NOMO-1 treated with DMSO at 0.1 percent for 48 hours (cell line): ENCODE data around the gene EGFL7.

Experiments used
- DNase-seq: peaks from one replicate; lab custom pipeline; 2025; ENCODE audit not compliant: unreplicated experiment; lab: John Stamatoyannopoulos, UW

EGFL7 gene

DNA sequence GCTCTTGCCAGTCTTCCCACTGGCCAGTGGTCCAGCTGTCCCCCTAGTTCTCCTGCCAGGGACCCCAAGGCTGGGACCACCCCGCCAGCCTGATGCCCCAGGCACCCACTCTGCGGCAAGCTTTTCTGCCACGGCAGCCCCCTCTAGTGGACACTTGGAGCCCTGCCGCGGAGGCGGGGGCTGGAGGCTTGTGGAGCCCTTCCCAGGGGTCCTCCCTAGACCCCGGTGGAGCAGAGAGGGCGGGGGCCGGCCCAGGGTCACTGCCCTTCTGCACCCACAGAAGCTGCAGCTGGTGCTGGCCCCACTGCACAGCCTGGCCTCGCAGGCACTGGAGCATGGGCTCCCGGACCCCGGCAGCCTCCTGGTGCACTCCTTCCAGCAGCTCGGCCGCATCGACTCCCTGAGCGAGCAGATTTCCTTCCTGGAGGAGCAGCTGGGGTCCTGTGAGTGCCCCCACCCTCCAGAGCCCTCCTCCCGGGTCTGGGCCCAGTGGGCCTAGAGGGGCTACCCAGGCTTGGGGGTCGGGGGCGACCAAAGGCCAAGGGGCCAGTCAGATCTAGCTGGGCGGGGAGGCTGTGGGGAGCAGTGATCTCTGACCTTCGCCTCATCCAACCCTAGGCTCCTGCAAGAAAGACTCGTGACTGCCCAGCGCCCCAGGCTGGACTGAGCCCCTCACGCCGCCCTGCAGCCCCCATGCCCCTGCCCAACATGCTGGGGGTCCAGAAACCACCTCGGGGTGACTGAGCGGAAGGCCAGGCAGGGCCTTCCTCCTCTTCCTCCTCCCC lies 9.1 kb downstream of the EGFL7 start:
- peak; percentile 33 for DNase-seq

DNA sequence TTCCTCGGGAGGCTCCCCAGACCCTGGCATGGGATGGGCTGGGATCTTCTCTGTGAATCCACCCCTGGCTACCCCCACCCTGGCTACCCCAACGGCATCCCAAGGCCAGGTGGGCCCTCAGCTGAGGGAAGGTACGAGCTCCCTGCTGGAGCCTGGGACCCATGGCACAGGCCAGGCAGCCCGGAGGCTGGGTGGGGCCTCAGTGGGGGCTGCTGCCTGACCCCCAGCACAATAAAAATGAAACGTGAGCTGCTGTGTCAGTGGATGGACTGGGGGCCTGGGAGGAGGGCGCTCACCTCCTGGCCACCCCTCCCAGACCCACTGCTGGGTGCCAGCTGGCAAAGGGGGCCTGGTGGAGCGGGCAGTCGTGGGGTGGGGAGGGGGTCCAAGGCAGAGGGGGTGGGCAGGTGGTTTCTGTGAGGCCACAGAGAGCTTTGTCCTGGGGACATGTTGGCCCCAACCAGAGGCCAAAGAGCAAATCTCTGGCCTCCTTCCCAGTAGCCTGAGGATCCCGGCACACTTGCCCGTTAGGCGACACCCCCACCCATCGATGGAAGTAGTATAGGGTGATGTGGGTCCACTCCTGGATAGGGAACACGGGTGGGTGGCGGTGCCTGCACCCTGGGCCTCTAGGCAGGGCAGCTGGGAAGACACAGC lies 9.8 kb downstream of the EGFL7 start:
- no peak for DNase-seq

DNA sequence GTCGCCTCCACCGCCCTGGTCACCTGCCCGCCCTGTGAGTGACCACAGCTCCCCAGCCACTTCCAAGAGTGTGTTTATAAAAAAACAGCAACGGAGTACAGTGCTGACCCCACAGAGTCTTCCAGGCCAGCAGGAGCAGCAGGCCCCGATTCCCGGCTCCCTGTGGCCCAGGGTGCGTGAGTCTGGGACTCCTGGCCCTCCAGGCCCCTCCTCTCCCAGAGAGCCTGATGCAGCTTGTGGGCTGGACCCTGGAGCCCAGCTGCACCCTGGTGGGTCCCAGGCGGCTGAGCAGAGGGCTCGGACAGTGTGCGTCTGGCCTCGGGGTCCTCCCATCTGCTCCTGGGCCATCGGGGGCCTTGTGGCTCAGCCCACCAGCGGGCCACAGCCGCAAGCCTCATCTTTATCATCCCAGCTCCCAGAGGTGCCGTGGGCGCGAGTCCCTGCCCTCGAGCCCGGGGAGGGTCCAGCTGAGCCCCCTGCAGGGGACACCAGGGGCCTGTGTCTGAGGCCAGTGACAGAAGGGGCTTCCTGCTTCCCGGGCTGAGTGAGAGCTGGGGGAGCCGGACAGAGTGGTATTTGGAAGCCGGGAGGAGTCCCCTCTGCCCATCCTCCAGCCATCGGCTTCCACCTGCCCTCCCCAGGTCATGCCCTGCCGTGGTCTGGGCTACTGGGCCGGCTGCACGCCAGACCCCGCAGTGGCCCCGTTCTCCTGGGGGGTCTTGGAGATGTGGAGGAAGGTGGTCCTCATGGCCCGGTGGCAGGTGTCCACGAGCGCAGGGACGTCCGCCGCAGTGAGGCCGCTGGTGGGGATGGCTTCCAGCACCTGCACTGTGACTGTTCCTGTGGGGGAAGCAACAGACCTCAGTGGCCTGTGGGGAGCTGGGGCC lies 10.6 kb downstream of the EGFL7 start:
- DNase-seq, result no peak

DNA sequence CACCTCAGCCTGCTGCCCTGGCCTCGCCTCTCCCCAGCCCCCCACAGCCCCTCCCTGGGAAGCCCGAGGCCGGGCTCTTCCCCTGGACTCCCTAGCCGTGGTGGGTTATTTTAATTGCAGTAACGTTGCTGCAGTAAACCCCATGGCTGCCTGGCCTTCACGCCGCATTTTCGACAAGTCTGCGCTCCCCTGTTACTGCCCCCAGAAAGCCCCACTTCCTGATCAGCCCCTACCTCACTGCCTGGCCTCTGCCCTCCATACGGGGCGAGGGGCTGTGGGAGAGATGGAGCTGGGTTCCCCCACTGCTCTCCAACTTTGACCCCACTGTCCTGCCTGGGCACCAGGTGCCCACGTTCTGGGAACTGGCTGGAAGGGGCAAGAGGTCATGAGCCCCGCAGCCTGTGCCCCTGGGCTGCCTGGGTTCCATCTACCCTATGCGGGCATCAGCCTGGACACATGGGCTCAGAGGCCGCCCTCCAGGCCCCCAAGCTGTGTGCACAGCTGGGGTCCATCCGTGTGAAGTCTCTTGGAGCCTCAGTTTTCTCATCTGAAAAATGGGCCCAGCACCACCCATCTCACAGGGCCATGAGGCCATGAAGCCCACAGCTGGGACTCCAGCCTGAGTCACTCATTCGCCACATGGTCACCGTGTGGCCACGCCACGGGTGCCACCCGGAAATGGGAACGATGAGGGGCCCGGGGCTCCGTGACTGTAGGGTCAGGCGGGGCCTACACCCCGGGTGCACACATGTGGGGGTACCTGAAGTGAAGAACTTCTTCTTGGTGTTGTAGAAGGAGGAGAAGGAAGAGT lies 11.5 kb downstream of the EGFL7 start:
- no peak for DNase-seq

GRCh38 chr9:136674786-136675349 lies 12.2 kb downstream of the EGFL7 start:
- no peak for DNase-seq

DNA sequence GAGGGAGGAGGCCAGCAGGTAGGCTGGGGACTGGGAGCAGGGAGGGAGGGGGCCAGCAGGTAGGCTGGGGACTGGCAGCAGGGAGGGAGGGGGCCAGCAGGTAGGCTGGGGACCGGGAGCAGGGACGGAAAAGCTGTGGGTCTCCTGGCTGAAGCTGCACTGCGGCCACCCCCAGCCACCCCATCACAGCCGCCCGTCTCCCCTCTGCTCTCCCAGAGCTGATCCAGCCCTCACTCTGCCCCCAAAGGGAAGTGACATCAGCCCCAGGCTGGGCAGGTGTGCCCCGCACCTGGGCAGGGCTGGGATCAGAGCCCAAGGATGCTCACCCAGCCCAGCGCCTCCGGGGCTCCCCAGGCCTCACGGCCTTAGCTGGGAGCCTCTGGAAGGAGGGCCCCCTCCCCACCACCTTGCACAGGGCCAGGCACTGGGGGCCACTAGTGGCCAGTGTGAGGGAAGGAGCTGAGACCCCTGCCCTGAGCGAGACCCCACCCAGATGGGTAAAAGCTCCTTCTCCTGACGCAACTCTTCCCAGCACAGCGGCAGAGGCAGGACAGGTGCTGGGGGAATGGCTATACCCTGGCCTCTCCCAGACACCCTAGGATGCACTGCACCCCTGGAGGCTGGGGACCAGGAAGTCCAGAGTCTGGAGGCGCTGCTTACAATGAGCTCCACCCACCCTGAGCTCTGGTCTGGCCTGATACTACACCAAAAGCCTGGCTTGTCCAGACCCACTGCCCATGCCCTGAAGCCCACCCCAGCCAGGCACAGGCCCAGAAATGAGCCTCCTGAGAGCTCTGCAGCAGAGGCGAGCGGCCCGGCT lies 13.0 kb downstream of the EGFL7 start:
- DNase-seq, result no peak

- DNase-seq, result no peak
These were observed 13.6 kb downstream of the EGFL7 start for GRCh38 chr9:136676297-136676794.

DNA sequence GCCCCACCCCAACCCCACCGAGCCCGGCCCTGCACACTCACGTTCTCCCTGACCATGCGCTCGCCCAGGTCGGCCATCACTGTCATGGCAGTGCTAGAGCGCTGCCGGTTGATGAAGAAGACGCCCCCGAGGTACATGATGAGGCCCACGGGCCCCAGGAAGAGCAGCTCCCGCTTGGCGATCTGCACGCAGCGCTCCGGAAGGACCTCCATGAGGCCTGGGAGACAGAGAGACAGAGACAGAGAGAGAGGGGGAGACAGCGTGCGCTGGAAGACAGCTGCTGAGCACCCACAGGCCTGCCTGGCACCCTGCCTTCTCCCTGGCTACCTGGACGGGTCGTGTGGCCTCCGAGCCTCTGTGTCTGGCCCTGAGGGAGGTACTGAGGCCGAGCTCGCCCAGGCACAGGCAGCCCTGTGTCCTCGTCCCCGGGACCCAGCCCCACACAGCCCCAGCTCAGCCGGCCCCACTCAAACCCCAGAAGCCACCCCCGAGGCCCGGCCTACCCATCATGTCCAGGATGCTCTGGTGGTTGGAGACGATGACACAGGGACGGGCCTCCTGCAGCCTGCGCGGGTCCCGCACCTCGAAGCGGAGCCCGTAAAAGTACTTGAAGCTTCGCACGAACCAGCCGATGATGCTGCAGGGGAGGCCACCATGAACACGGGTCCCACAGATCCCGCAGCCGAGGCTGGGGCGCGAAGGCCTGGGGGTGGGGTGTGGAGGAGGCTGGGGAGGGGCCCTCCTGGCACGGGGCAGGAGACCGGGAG lies 14.4 kb downstream of the EGFL7 start:
- DNase-seq, result no peak

DNA sequence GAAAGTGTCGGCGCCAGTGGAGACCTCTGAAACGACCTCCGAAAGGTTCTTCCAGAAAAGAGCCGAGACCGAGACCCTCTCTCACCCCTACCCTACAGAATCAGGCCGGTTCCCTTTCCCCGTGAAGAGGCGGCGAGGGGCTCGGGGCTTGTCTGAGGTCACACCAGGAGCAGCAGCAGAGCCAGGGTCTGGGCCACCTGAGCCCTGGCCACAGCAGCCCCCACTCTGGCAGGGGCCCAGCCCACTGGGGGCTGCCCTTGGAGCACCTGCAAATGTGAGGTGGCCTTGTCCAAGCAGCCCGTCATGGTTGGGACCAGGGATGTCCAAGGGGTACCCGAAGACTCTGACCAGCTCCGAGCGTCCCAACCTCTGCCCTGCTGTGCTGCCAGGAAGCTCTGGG lies 15.3 kb downstream of the EGFL7 start:
- DNase-seq, result no peak

GRCh38 chr9:136678624-136679023 lies 15.9 kb downstream of the EGFL7 start:
- no peak for DNase-seq

GRCh38 chr9:136679431-136679941 lies 16.8 kb downstream of the EGFL7 start:
- DNase-seq, result peak; percentile 51

DNA sequence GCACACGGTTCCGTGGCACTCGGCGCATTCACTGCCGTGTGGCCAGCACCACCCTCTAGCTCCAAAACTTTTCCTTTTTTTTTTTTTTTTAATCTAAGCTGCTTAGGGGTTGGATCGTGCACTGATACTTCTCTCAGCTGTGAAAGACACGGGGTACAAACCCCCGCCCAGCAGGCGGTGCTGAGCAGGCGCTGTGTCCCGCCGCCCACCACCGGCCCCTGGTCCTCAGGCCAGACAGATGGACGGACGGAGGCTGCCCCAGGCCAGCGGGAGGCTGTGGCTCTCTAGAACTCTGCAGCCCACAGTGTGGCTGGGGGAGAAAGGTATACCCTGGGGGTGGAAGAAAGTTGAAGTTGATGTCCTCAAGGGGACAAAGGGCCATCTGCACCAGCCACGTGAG lies 18.3 kb downstream of the EGFL7 start:
- DNase-seq, result no peak

GRCh38 chr9:136681945-136682699 lies 19.4 kb downstream of the EGFL7 start:
- DNase-seq, result no peak

DNA sequence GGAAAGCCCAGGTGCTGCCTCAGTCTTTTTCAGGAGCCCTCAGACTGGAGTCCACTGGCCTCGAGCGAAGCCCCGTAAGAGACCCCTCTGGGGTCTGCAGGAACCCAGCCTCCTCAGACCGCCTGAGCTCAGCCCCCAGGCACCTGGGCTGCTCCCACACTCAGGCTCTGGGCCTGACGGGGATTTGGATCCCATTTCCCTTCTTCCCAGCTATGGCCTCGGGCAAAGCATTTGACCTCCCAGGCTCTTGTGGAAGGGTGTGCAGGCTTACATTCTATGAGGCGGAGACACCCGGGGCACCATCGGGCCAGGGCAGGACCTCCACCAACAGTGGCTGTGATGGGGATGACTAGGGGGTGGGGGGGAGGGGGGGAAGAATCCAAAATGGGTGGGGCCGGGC lies 20.0 kb downstream of the EGFL7 start:
- no peak for DNase-seq

- no peak for DNase-seq
These were observed 20.5 kb downstream of the EGFL7 start for GRCh38 chr9:136683173-136683745.

GRCh38 chr9:136683755-136684154 lies 21.0 kb downstream of the EGFL7 start:
- DNase-seq, result no peak

DNA sequence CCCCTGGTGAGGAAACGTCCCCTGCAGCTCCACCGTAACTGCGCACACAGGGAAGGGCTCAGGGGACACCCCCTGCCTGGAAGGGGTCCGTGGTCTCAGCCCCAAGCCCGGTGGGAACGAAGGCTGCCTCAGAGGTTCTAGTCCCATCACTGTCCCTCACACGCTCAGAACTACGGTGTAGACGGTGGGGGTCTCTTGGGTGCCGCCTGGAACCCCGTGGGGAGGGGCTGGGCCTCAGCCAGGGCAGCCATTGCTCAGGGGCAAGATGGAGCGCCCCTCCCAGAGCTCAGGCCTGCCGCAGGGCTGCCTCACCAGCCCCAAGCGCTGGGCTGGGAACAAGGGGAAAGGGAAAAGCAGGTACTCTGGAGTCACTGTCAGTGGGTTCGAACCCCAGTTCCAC lies 21.6 kb downstream of the EGFL7 start:
- DNase-seq, result no peak
